ENCODE data around the gene ISG15.

ISG15 gene

GRCh38 chr1:1062348-1063163 is 49.3 kb downstream of the ISG15 start:
- Histone ChIP-seq H3K9me3 (ENCODE audit: control insufficient read depth, low read length) (no peaks in the 10 kb centered on the region), H3K27me3 (ENCODE audit: control insufficient read depth, insufficient read depth, low read length, poor library complexity, severe bottlenecking) (peaks cover 97% of the 10 kb centered on the region), H3K4me1 (ENCODE audit: control insufficient read depth, insufficient read depth, low read length) (peaks cover 39% of the 10 kb centered on the region), H3K36me3 (ENCODE audit: control insufficient read depth, insufficient read depth, low read length) (no peaks in the 10 kb centered on the region), H3K4me3 (ENCODE audit: insufficient read depth, low read depth, low read length) (no peak overlapping the region), H3K27ac (ENCODE audit: insufficient read depth, low read depth, low read length, poor library complexity, severe bottlenecking) (no peak overlapping the region)
- 43 to 47% methylated on average over 29 of the region's 29 CpGs for WGBS, 2 experiments

- Histone ChIP-seq H3K4me1 (ENCODE audit: control insufficient read depth, insufficient read depth, low read length) (peaks cover 38% of the 10 kb centered on the region), H3K27me3 (ENCODE audit: control insufficient read depth, insufficient read depth, low read length, poor library complexity, severe bottlenecking) (peaks cover 97% of the 10 kb centered on the region), H3K27ac (ENCODE audit: insufficient read depth, low read depth, low read length, poor library complexity, severe bottlenecking) (no peak overlapping the region), H3K4me3 (ENCODE audit: insufficient read depth, low read depth, low read length) (no peak overlapping the region), H3K9me3 (ENCODE audit: control insufficient read depth, low read length) (no peaks in the 10 kb centered on the region), H3K36me3 (ENCODE audit: control insufficient read depth, insufficient read depth, low read length) (no peaks in the 10 kb centered on the region)
- WGBS, 2 experiments, result 73 to 79% methylated on average over 24 of the region's 24 CpGs
These were observed 50.1 kb downstream of the ISG15 start for GRCh38 chr1:1063261-1063944.
